K562 (cell line): ENCODE data around the gene UBE2D2. TPM values are rescaled to one million over a fixed set of nuclear protein-coding genes. Genes with fewer than 3 reads are reported as not detected.

Experiments
- LARP7 ChIP-seq: fragments of 450-650 bp; IDR thresholded peaks from 2 replicates; pipeline ENCODE4 v1.6.1; 2016
- MBD2 ChIP-seq: sonication (generic); IDR thresholded peaks from 2 replicates; pipeline ENCODE4 v1.6.1; 2016; ENCODE audit warnings: low read depth, borderline replicate concordance
- PYGO2 ChIP-seq: fragments of 450-650 bp; IDR thresholded peaks from 2 replicates; pipeline ENCODE4 v1.6.1; 2016; ENCODE audit warnings: mild to moderate bottlenecking, missing genetic modification characterization, moderate library complexity, missing compliant biosample characterization
- RBM22 ChIP-seq: fragments of 200-400 bp; formaldehyde crosslinking; IDR thresholded peaks from 2 replicates; pipeline ENCODE4 v1.6.1; 2018; ENCODE audit warnings: low read length, low read depth; ENCODE audit not compliant: poor library complexity, severe bottlenecking
- RFX7 ChIP-seq: fragments of 250-450 bp; sonication (Bioruptor Pico); IDR thresholded peaks from 2 replicates; pipeline ENCODE4 v1.5.1; 2021; ENCODE audit warnings: mild to moderate bottlenecking
- SMARCA4 ChIP-seq: fragments of 450-650 bp; IDR thresholded peaks from 2 replicates; pipeline ENCODE4 v1.6.1; 2016
- TEAD1 ChIP-seq, 2 experiments: fragments of 450-650 bp in 1 of 2; sonication (generic) in 1 of 2; formaldehyde crosslinking; IDR thresholded peaks; 2 replicates each; pipeline versions ENCODE4 v1.4.0 to v1.8.0; 2020 to 2022; ENCODE audit warnings: mild to moderate bottlenecking in 2 of 2, missing genetic modification reagents in 1 of 2
- TRIM24 ChIP-seq, 2 experiments: fragments of 450-650 bp; IDR thresholded peaks; 2 replicates each; pipeline ENCODE4 v1.6.1; 2016
- polyA plus RNA-seq, 8 experiments: library from polyadenylated mRNA; depleted of rRNA in 4 of 8; stranded (reverse) in 5 of 8; unstranded in 3 of 8; fragments of >200 nt; fragmentation: Nextera tagmentation in 2 of 8; fragmentation: Illumina TruSeq in 1 of 8; extraction: Ambion mirVana in 2 of 8; extraction: Trizol in 1 of 8; gene quantifications; 2 replicates each; pipeline versions ENCODE4 v1.2.1 to v1.2.3, GENCODE V29; 2011 to 2014; ENCODE audit warnings: inconsistent platforms in 1 of 8, missing spikeins in 1 of 8
- total RNA-seq, 7 experiments: library from RNA; depleted of rRNA in 6 of 7; stranded (reverse); fragments of >200 nt in 6 of 7; fragmentation: Illumina TruSeq in 2 of 7; extraction: Trizol in 2 of 7; gene quantifications; 2 replicates each; pipeline versions ENCODE4 v1.2.1 to v1.2.3, GENCODE V29; 2011 to 2021; ENCODE audit warnings: low replicate concordance in 1 of 7
- TF ChIP-seq, protein P1 (sequence below): fragments of 450-650 bp; IDR thresholded peaks from 2 replicates; pipeline ENCODE4 v1.7.1; 2018; ENCODE audit warnings: mild to moderate bottlenecking, low read depth; ENCODE audit not compliant: partially characterized antibody
- TF ChIP-seq, protein P2 (sequence below): fragments of 450-650 bp; IDR thresholded peaks from 2 replicates; pipeline ENCODE4 v1.6.1; 2018; ENCODE audit not compliant: partially characterized antibody

UBE2D2 gene
- total and polyA plus RNA-seq, 9 of the 15 experiments (the other 6 are each of a cell fraction or from before 2014, with no cell fraction given), result 53.6 to 198 (median 122) TPM

- no peak for TF ChIP-seq RFX7 (CRISPR knock-in tag)
- TF ChIP-seq RBM22, result no peak
- no peak for TF ChIP-seq PYGO2 (tag)
- no peak for TF ChIP-seq TRIM24 (IDR thresholded peaks at IDR 0.05)
- TF ChIP-seq SMARCA4, result no peak
- TF ChIP-seq, protein P1, sequence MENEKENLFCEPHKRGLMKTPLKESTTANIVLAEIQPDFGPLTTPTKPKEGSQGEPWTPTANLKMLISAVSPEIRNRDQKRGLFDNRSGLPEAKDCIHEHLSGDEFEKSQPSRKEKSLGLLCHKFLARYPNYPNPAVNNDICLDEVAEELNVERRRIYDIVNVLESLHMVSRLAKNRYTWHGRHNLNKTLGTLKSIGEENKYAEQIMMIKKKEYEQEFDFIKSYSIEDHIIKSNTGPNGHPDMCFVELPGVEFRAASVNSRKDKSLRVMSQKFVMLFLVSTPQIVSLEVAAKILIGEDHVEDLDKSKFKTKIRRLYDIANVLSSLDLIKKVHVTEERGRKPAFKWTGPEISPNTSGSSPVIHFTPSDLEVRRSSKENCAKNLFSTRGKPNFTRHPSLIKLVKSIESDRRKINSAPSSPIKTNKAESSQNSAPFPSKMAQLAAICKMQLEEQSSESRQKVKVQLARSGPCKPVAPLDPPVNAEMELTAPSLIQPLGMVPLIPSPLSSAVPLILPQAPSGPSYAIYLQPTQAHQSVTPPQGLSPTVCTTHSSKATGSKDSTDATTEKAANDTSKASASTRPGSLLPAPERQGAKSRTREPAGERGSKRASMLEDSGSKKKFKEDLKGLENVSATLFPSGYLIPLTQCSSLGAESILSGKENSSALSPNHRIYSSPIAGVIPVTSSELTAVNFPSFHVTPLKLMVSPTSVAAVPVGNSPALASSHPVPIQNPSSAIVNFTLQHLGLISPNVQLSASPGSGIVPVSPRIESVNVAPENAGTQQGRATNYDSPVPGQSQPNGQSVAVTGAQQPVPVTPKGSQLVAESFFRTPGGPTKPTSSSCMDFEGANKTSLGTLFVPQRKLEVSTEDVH, result no peak
- TF ChIP-seq, protein P2, sequence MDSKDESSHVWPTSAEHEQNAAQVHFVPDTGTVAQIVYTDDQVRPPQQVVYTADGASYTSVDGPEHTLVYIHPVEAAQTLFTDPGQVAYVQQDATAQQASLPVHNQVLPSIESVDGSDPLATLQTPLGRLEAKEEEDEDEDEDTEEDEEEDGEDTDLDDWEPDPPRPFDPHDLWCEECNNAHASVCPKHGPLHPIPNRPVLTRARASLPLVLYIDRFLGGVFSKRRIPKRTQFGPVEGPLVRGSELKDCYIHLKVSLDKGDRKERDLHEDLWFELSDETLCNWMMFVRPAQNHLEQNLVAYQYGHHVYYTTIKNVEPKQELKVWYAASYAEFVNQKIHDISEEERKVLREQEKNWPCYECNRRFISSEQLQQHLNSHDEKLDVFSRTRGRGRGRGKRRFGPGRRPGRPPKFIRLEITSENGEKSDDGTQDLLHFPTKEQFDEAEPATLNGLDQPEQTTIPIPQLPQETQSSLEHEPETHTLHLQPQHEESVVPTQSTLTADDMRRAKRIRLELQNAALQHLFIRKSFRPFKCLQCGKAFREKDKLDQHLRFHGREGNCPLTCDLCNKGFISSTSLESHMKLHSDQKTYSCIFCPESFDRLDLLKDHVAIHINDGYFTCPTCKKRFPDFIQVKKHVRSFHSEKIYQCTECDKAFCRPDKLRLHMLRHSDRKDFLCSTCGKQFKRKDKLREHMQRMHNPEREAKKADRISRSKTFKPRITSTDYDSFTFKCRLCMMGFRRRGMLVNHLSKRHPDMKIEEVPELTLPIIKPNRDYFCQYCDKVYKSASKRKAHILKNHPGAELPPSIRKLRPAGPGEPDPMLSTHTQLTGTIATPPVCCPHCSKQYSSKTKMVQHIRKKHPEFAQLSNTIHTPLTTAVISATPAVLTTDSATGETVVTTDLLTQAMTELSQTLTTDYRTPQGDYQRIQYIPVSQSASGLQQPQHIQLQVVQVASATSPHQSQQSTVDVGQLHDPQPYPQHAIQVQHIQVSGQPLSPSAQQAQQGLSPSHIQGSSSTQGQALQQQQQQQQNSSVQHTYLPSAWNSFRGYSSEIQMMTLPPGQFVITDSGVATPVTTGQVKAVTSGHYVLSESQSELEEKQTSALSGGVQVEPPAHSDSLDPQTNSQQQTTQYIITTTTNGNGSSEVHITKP, result no peak
- TF ChIP-seq TEAD1 (CRISPR knock-in tag; IDR thresholded peaks at IDR 0.05), result no peak
- no peak for TF ChIP-seq MBD2
- no peak for TF ChIP-seq LARP7
Observed at GRCh38 chr5:139668064-139668880, 107.1 kb downstream of the UBE2D2 start (continued).
